ENCODE data around the gene PARP11. TPM values are rescaled to one million over a fixed set of nuclear protein-coding genes. Genes with fewer than 3 reads are reported as not detected.
A peak's percentile ranks its signal among the peaks of the same experiment; 100 is the strongest.

Gene PARP11
- total and polyA plus RNA-seq, 2 donors (not counting 3 experiments of a cell fraction or from before 2014, with no cell fraction given) = 3.0 to 4.9 TPM

- Histone ChIP-seq H3K9ac (replicated peaks; ENCODE audit: extremely low read depth, insufficient read depth, low read length) (no peak overlapping the region), H3K27me3 (ENCODE audit: control insufficient read depth in 2 of 2, insufficient read depth in 2 of 2, low read length in 2 of 2) (peaks cover 8% of the 10 kb centered on the region in 2 experiments), H3K36me3 (ENCODE audit: control insufficient read depth in 2 of 2, extremely low read depth in 1 of 2, insufficient read depth in 2 of 2, low read length in 2 of 2) (no peaks in the 10 kb centered on the region), H3K9me3 (replicated peaks; ENCODE audit: control insufficient read depth, insufficient read depth, low read length) (no peaks in the 10 kb centered on the region), H3K27ac (ENCODE audit: insufficient read depth, low read depth, low read length) (no peak overlapping the region), H3K4me1 (ENCODE audit: control insufficient read depth, extremely low read depth, insufficient read depth, low read length) (peaks cover 8% of the 10 kb centered on the region), H3K4me3 (replicated peaks in 1 of 3; ENCODE audit: insufficient read depth in 1 of 3, low read depth in 1 of 3, low read length in 3 of 3) (no peak overlapping the region), H3K9me1 (replicated peaks; ENCODE audit: control insufficient read depth, extremely low read depth, insufficient read depth, low read length) (no peaks in the 10 kb centered on the region), H2AFZ (ENCODE audit: low read depth, low read length) (no peak overlapping the region), H3K4me2 (ENCODE audit: insufficient read depth, low read length) (no peak overlapping the region), H3K79me2 (ENCODE audit: control insufficient read depth, insufficient read depth, low read length) (no peaks in the 10 kb centered on the region), H4K20me1 (replicated peaks; ENCODE audit: control insufficient read depth, extremely low read depth, insufficient read depth, low read length) (no peaks in the 10 kb centered on the region)
- no TSS peak for BruUV-seq (replicated peaks)
- POLR2A ChIA-PET = no interaction called here
- CTCF ChIA-PET = interaction anchor here (1.1 to 2.3 kb wide), 4 partner anchors 17 to 471 kb away, joined by 3 to 12 read pairs (median 5); no protein-coding TSS in a partner anchor
- FAIRE-seq (peak; percentile 73), DNase-seq (ENCODE audit: low read depth, low spot score) (peak; percentile 41)
- TF ChIP-seq POLR2A (IDR thresholded peaks at IDR 0.05; ENCODE audit: low read depth, low read length) (no peak), CTCF (IDR thresholded peaks at IDR 0.05; ENCODE audit: extremely low read depth in 1 of 2, insufficient read depth in 1 of 2, low read depth in 1 of 2, low read length in 2 of 2) (no peak), FOS (IDR thresholded peaks at IDR 0.05; ENCODE audit: borderline replicate concordance, insufficient read depth, low read length) (peak; percentile 79)
- dilution Hi-C loops (cut with MboI; ENCODE audit: extremely low pct_ligation_motif_present, low sequenced_read_pairs) (no loop called here), intact Hi-C loops (cut with micrococcal nuclease) (loop anchor here (10.0 kb wide), 1 partner anchor 276 kb away; the partner anchor contains the start of gene PRMT8)
Observed at GRCh38 chr12:3770891-3771290, 102.3 kb downstream of the PARP11 start.

GRCh38 chr12:3768911-3769447 lies 104.2 kb downstream of the PARP11 start:
- Histone ChIP-seq H3K9ac (replicated peaks; ENCODE audit: extremely low read depth, insufficient read depth, low read length) (no peak overlapping the region), H3K27me3 (ENCODE audit: control insufficient read depth in 2 of 2, insufficient read depth in 2 of 2, low read length in 2 of 2) (peaks cover under 1 to 7% of the 10 kb centered on the region in 2 experiments), H3K4me2 (ENCODE audit: insufficient read depth, low read length) (no peak overlapping the region), H3K4me3 (replicated peaks in 1 of 3; ENCODE audit: insufficient read depth in 1 of 3, low read depth in 1 of 3, low read length in 3 of 3) (no peak overlapping the region), H2AFZ (ENCODE audit: low read depth, low read length) (no peak overlapping the region), H3K36me3 (ENCODE audit: control insufficient read depth in 2 of 2, extremely low read depth in 1 of 2, insufficient read depth in 2 of 2, low read length in 2 of 2) (no peaks in the 10 kb centered on the region), H4K20me1 (replicated peaks; ENCODE audit: control insufficient read depth, extremely low read depth, insufficient read depth, low read length) (no peaks in the 10 kb centered on the region), H3K9me1 (replicated peaks; ENCODE audit: control insufficient read depth, extremely low read depth, insufficient read depth, low read length) (no peaks in the 10 kb centered on the region), H3K27ac (ENCODE audit: insufficient read depth, low read depth, low read length) (no peak overlapping the region), H3K79me2 (ENCODE audit: control insufficient read depth, insufficient read depth, low read length) (no peaks in the 10 kb centered on the region), H3K4me1 (ENCODE audit: control insufficient read depth, extremely low read depth, insufficient read depth, low read length) (peaks cover 8% of the 10 kb centered on the region), H3K9me3 (replicated peaks; ENCODE audit: control insufficient read depth, insufficient read depth, low read length) (no peaks in the 10 kb centered on the region)
- intact Hi-C loops (cut with micrococcal nuclease) (no loop called here), dilution Hi-C loops (cut with MboI; ENCODE audit: extremely low pct_ligation_motif_present, low sequenced_read_pairs) (no loop called here)
- ChIA-PET POLR2A (no interaction called here), CTCF (interaction anchor here (2.3 kb wide), 1 partner anchor 469 kb away, joined by 12 read pairs; no protein-coding TSS in a partner anchor)
- DNase-seq (ENCODE audit: low read depth, low spot score) (no peak), FAIRE-seq (no peak)
- no TSS peak for BruUV-seq (replicated peaks)
- TF ChIP-seq MYC (IDR thresholded peaks at IDR 0.05; ENCODE audit: low read depth, low read length) (no peak), POLR2AphosphoS5 (IDR thresholded peaks at IDR 0.05; ENCODE audit: insufficient read depth, low read depth, low read length) (no peak), EZH2 (IDR thresholded peaks at IDR 0.05; ENCODE audit: borderline replicate concordance, low read depth, low read length, severe bottlenecking) (no peak), MAX (IDR thresholded peaks at IDR 0.05; ENCODE audit: insufficient read depth, insufficient read length) (no peak), CTCF (IDR thresholded peaks at IDR 0.05; ENCODE audit: extremely low read depth in 1 of 2, insufficient read depth in 1 of 2, low read depth in 1 of 2, low read length in 2 of 2) (no peak), JUN (IDR thresholded peaks at IDR 0.05; ENCODE audit: borderline replicate concordance, insufficient read depth, insufficient read length, low read depth) (no peak), GATA2 (IDR thresholded peaks at IDR 0.05; ENCODE audit: insufficient read depth, insufficient read length, low read depth, low read length) (no peak), FOS (IDR thresholded peaks at IDR 0.05; ENCODE audit: borderline replicate concordance, insufficient read depth, low read length) (no peak), POLR2A (IDR thresholded peaks at IDR 0.05; ENCODE audit: low read depth, low read length) (no peak)

Measured in endothelial cell of umbilical vein (primary cell).